Activated CD8-positive, alpha-beta memory T cell treated with anti-CD3 and anti-CD28 coated beads, Interleukin-2, amount 50 U/mL, for 4 hours (primary cell): ENCODE results near the gene BMP7.
"Not testable (repeated sequence)": the region's sequence is repeated elsewhere in the genome, so short reads cannot be mapped to it uniquely, and the experiment has no call there.

Experiments used
- DNase-seq: peaks from one replicate; pipeline ENCODE4 v3.0.0-alpha.2; 2020

Gene BMP7

DNA sequence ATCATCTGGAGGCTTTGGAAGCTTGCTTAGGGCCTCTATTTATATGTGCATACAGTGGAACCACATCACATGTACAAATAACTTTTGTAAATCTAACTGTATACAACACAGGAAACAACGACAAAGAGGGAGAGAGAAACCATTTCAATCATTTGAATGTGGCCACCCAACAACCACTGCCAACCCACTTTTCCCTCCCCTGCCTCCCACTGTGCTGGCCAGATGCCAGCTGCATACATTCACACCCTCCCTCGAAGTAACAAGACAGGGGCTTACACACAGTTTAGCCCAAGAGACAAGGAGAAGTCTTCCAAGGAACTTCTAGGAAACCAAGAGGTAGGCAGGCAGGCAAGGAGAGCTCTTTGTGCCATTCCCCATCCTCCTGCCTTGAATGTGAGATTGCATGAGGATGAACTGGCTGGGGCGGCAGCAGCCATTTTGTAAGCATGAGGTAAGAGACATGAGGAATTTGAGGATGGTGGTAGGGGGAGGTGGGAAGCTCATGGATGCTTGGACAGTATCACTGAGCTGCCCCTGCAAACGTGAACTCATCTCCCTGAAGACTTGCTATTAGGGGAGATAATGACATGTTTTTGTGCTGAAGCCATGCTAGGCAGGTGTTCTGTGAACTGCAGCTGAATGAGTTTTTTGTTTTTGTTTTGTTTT, 18.2 kb downstream of the BMP7 start:
- DNase-seq = no peak

DNA sequence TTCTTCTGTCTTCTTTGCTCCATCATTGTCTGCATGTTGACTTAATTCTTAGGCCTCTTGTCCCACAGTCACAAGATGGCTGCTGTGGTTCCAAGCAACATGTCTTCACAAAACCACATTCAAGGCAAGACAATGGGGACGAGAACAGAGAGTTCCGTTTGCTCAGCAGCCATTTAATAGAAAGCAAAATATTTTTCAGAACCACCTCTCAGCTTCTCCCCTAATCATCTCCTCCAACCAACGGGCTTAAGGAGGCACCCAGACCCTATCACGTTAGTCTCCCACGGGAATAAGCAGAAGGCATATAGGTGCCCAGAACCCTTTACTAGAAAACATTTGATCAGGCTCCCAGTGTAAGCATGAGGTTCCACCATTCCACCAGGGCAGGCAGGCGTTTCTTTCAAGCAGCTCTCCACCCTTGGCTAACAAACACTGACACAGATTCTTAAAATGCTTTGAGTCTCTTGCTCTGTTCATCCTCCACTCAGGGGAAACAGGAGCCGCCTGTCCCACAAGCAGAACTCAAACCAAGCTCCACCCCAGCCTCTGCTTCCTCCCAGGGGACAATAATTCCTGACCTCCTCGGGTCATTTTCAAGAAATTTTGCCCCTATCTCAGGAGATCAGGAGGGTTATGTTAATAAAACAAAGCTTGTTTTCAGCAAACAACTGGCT, 19.0 kb downstream of the BMP7 start:
- DNase-seq = no peak

DNA sequence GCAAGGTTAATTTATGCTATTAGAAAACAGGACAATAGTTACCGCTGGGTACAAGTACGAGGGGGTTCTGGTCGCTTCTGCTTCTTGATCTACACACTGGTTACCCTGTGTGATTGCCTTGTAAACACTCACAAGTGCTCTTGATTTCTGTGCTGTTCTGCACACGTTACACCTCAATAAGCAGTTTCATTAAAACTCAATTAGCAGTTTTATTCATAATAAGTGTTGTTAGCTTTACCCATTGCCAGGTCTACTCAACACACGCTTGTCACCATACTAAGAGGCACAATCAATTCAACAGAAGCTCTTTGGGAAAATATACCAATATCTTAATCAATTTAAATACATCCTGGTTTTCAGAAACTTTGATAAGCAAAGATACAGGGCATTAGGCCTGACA, 20.4 kb downstream of the BMP7 start:
- DNase-seq = no peak

DNA sequence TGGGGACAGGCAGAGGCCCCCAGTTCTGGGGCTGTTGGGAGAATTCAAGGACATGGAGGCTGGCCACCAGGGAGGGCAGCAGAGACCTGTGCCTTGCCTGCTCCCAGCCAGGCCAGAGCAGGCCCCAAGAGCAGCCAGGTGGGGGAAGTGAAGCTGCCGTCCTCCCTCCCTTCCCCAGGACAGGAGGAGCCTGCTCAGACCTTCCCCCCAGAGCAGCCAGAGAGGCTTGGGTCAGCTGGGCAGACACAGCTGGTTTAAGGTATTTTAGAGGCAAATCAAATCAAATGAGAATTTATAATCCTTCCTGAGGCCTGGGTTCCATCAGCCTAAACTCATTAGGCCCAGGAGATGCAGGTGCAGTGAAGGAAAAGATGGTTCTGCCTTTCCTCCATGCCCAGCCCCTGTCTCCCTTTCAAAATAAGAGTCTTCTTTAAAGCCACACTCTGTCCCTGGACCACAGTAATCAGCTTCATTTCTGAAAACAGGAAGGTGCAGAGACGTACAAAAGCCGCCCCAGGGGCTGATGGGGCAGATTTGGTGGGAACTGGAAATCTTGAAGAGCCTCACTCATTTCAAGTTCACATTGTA, 21.7 kb downstream of the BMP7 start:
- DNase-seq = no peak

- no peak for DNase-seq
Observed at GRCh38 chr20:57244221-57244585, 22.2 kb downstream of the BMP7 start.

DNA sequence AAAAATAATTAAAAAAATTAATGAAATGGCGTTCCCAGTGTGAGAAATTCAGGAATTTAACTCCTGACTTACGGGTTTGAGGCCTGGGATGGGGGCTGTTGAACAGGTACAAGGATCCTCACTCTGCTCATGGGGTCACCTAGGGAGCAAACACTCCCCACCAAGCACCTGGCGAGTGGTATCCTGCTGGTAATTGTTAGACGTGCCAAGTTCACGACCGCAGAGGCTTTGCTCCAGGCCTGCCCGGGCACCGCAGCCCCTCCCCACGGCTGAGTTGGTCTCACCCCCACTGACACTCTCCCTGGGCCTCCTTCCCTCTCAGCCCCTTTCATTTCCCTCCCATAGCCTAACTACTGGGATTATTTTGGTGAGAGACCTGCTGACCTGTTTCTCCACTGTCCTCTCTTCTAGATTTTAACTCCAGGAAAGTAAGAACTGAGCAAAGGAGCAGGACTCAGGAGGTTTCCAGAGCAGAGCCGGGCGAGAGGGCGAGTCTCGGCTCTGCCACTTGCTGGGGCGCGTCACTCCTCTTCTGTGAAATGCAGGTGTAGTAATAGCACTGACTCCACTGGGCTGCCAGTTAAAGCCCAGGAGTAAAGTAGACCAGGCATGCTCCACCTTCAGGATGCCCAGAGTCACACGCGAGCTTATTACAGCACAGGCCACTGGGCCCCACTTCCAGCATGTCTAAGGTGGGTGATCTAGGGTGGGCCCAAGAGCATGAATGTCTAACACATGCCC, 22.8 kb downstream of the BMP7 start:
- DNase-seq = no peak

- no peak for DNase-seq
Observed at GRCh38 chr20:57242414-57242813, 24.0 kb downstream of the BMP7 start.

GRCh38 chr20:57241363-57241991, 25.0 kb downstream of the BMP7 start:
- DNase-seq = no peak

- no peak for DNase-seq
Observed at GRCh38 chr20:57240581-57241362, 25.7 kb downstream of the BMP7 start.

GRCh38 chr20:57239725-57240124, 26.7 kb downstream of the BMP7 start:
- DNase-seq = not testable (repeated sequence)

GRCh38 chr20:57239324-57239723, 27.1 kb downstream of the BMP7 start:
- DNase-seq = not testable (repeated sequence)

GRCh38 chr20:57238089-57238488, 28.4 kb downstream of the BMP7 start:
- no peak for DNase-seq

DNA sequence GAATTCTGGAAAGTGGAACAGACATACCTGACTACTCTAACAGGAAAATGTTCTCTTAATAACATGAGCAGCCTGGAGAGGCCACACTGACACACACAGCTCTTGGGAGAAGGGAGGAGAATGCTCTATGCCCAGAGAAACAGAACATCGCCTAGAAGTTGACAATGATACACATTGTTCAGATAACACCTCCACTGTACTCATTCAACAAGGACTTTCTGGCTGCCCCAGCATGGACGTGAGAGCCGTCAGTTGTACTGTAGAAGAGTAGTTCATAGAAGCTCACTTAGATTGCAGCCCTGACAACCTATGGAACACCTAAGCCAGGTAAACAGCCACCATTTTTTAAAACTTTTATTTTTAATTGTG, 28.9 kb downstream of the BMP7 start:
- DNase-seq = no peak

DNA sequence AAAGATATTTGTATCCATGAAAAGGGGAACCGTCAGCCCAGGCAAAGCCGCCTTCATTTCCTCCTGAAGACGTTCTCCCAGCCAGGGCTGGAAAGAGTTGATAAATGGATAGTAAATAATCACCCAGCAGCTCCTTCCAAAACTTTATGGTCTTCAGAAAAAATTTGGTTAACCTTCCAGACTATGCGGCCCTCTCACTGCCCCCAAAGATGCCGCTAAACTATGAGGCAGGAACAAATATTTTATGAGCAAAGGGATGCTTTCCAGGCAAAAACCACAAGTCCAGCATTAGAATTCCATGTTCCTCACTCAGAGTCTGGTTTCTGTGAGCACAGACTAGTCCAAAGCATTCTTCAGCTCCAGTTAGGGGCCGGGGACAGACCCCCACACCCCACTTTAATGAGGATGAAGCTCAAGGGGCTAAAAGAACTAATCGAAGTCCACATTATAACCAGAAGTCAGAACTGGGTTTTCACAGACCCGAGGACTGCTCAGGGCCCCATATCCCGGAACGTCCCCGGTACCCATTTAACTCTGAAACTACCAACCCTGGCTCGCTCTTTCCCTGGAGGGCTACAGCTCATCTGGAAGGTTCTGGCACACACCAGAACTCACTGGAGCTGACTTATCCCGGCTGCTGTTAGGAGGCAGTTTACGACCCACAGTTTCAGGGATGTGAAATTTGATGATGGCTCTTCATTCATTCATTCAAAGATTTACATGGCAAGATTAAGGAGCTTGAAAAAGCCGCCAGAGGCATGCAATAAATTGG, 29.4 kb downstream of the BMP7 start:
- no peak for DNase-seq

GRCh38 chr20:57234556-57235251, 31.7 kb downstream of the BMP7 start:
- DNase-seq = no peak

GRCh38 chr20:57231951-57232428, 34.5 kb downstream of the BMP7 start:
- no peak for DNase-seq

DNA sequence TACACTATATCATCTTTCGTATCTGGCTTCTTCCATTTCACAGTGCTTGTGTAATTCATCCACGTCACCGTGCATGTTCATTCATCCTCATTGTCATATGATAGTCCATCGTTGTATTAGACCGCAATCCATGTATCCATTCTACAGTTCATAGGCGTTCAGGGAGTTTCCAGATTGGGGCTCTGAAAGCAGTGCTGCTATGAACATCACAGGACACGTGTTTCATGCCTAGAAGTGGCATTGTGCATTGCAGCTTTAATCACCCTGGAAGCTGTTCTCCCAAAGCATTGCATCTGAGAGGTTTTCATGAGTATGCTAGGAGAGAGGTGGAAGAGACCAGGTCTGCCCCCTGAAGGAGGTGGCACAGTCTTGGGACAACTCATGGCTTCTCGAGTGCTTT, 35.3 kb downstream of the BMP7 start:
- DNase-seq = no peak

DNA sequence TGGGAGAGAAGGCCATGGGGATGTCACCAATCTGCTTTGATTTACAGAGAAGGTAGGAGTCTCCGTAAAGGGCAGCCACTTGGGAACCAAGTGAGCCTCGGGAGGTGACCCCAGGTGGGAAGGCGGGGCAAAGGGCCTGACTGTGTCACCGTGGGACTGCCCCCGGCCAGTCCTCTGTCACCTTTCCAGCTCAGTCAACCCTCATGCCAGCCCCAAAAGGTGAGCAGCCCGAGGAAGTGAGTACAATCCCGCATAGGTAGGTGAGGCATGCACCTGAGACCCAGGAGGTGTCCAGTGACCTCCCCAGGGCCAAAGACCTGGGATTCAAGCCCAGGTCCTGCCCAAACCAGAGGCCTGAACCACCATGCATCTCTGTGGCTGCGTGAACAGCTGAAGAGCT, 36.2 kb downstream of the BMP7 start:
- no peak for DNase-seq

DNA sequence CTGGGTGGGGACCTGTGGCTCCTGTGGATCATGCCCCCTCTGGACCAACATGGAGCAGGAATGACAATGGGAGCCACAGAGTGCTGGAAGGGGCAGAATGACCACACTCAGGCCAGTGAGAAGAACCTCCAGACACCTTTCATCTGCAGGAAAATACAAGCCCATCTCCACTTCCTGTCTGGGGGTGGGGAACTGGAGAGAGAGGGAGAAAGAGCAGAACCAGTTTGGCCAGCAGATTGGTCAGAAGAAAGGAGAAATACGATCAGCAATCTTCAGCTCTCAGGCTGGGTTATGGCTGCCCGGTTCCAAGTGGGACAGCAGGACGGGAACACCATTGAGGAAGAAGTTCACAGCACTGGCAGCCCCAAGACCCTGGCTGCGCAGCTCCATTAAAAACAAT, 37.0 kb downstream of the BMP7 start:
- no peak for DNase-seq

- DNase-seq = no peak
Observed at GRCh38 chr20:57225830-57226229, 40.6 kb downstream of the BMP7 start.

- DNase-seq = no peak
Observed at GRCh38 chr20:57225197-57225733, 41.2 kb downstream of the BMP7 start.
